HL-60/S4 treated with phorbol 12-myristate 13-acetate at 8.2 ng/mL for 4 days and 3 days (cell line): ENCODE results near the gene CIAO3.

Source experiments
- in situ Hi-C: fragments of 300-500 bp; cut with MboI; formaldehyde crosslinking; loops from 2 replicates; pipeline ENCODE4 v1.15.0; 2022; ENCODE audit warnings: low sequenced_read_pairs

The CIAO3 gene

DNA sequence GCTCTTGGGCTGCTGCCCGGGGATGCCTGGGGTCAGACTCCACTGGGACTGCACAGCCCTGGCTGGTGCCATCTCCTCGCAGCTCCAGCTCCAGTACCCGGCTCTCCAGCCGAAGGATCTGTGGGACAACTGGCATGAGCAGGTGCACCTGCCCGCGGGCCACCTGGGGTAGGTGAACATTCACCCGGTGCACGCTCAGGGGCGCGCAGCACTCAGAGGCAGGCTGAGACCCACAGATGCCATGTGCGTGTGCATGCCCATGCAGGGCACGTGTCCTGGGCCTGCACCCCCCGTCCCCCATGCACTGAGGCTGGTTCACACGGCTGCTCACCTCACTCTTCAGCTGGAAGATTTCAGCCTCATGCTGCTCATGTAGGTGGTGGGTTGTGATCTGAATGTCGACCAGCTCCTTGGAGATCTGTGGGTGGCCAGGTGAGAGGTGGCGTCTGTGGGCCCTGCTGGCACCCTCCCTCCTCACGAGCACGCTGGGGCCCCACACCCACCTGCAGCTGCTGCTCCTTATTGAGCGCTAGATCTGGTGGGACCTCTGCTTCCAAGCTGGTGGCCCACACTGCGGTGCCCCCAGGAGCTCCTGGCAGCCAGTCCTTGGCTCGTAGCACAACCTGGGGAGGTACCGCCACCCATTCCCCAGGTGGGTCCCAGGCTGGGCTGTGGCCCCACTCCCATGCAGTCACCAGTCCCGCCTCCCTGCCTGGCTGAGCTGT lies 15.2 kb downstream of the CIAO3 start:
- in situ Hi-C loops: no loop called here

DNA sequence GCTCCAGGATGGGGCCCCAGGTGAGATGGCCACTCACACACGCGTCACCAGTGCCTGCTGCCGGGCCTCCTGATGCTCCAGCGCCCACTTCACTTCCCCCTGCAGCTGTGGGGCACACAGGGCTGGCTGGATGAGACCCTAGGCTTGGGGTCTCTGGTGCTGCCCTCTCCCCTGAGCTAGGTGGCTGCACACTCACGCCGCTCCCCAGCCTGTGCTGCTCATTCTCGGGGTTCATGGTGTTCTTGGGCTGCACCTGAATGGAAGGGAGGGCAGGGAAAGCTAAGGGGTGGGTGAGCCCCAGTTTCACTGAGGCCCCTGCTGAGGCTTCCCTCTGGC lies 15.8 kb downstream of the CIAO3 start:
- in situ Hi-C loops: no loop called here

DNA sequence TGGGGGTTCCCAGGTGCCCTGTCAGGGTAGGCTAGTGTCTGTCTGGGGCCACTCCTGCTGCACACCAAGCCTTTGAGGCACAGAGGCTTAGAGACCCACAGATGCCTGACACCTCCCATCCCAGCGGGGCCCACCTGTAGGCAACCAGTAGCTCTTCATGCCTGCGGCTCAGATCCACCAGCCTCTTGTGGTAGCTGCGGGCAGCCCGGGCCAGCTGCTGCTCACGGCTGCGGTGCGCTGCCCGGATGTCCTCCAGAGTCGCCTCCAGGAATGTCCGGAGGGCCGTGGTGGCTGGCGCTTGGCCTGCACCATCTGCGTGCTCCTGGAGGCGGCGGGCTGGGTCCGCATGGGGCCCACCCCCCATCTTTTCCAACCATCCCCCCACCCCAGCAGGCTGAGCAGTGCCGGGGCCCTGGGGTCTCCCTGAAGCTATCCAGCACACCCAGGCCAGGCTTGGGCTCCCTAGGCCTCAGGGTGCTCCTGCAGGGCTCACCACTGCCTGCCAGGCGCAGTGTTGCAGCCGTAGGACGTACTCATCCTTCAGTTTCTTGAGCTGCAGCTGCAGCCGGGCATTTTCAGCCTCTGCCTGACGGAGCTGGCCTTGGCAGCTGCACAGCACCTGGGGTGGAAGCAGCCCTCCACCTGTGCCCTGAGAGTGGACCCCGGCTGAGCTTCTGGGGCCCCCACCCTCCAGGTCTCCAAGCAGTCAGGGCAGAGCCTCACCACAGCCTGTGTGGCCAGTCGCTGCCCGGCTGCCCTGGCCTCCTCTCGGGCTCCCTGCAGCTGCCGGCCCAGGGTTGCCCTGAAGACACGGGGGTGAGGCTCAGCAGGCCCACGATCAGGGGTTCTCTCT lies 16.4 kb downstream of the CIAO3 start:
- in situ Hi-C loops: no loop called here

DNA sequence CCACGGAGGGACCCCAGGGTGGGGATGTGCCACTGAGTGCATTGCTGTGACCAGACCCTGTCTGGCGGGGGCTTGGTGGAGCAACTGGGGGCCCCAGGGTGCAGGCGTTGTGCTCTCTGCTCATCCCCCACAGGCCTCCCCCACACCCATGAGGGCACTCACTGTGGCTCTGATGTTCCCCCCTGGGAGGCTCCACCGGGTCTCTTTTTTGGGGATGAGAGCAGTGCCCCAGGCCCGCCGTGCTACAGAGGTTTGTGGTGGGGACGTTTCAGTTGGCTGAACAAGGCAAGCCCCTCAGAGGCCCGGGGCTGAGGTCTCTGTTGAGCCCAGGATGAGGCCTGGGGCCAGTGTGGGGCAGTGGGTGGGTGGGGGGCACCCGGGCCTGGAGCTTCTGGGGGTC lies 17.1 kb downstream of the CIAO3 start:
- in situ Hi-C loops: no loop called here

DNA sequence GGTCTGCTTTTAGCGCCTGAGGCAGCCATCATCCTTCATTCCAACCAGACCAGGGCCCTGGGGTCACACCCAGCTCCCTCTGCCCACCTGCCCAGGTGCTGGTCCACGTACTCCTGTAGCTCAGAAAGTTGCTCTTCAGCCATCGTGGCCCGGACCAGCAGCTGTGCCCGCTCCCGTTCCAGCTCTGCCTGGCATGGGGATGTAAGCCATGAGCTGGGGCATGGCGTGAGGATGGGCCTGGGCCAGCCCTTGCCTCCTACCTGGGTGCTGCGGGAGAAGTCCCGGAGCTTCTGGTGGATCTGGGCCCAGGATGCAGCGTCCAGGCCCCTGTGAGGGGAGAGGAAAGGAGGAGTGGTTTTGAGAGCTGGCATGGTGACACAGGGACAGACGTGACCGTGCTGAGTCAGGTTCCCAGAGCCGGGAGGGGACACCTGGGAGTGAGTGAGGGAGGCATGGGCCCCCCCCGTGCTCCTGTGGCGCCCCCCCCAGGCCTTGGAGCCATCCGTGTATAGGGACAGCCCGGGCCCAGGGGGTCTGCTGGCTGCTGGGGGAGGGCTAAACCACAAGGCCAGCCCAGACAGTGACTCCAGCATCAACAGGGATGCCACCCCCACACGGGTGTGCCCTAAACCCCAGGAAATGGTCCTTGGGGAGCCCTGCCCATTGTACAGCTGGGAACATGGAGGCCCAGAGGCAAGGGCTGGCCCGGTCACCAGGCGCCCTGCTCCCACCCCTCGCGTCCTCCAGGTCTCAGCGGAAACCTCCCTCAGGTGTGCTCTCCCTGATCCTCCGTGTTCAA lies 17.8 kb downstream of the CIAO3 start:
- in situ Hi-C loops: no loop called here

DNA sequence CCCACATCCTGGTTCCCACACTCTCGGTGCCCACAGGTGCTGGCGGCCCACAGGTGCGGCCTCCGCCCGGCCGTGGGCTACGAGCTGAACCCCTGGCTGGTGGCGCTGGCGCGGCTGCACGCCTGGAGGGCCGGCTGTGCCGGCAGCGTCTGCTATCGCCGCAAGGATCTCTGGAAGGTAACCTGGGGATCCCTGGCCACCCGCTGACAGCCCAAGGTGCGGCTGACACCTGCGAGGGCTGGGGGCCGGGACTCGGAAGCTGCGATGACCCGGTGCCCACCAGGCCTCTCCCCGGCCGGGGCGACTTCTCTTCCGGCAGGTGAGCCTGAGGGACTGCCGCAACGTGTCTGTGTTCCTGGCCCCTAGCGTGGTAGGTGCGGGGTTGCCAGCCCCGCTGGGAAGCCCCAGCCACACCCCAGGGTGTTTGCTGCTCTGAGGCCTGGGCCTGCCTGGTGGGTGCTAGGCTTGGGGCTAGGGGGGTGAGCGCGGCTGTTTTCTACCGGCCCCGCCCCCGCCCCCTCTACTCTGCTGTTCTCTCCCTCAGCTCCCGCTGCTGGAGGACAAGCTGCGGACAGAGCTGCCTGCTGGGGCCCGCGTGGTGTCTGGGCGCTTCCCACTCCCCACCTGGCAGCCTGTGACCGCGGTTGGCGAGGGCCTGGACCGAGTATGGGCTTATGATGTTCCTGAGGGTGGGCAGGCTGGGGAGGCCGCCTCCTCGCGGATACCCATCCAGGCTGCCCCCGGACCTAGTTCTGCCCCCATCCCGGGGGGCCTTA lies 18.8 kb downstream of the CIAO3 start:
- in situ Hi-C loops: no loop called here

DNA sequence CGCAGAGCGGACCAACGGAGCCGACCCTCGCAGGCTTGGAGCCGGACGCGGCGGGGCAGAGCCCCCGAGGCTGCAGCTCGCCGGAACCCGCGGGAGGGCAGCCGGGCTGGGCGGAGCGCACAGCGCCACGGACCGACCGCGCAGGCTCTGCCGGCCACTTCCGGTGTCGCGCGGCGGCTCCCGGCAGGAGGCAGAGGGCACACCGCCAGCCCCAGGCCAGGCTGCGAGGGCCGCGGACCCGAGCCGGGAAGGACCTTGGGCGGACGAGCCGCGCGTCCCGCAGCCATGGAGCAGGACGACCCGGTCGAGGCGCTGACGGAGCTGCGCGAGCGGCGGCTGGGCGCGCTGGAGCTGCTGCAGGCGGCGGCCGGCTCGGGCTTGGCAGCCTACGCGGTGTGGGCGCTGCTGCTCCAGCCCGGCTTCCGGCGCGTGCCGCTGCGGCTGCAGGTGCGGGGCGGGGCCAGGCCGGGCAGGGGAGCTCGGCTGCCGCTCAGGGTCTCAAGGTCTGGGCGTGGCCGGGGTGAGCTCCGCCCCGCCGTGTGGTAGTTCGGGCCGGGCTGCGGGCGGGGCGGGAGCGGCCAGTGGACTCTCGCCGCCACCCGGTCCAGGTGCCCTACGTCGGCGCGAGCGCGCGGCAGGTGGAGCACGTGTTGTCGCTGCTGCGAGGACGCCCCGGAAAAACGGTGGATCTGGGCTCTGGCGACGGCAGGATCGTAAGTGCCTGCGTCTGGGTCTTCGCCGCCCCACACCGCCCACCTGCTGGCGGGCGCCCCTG lies 19.6 kb downstream of the CIAO3 start, which contains the start of gene ANTKMT:
Gene ANTKMT (plus strand): TSS at position 157 of the 775 bp plus-strand sequence. CDS start 129 bp downstream, at position 286.
- in situ Hi-C loops: no loop called here

DNA sequence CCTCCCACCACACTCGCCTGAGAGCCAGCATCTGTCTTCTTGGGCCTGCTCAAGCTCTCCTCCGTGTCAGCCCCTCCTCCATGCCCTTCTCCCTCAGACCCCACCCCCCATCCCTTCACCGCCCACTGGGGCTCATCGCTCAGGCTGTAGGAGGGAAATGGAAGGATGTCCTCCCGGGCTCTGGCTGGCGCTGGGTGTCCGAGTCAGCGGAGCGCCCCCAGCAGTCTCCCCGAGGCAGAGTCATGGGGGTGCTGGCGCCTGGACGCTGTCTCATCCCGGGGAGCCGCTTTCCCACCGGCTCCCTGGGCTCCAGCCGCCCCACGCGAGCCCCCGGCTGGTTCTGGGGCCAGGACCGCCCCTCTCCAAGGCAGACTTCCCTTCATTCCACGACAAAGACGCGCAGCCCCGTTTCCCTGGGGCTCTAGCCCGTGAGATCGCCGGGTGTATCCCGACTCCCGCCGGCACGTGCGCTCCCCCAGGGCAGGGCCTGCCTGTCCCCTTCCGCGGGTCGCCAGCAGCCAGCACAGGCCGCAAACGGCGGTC lies 20.3 kb downstream of the CIAO3 start:
- in situ Hi-C loops: no loop called here

DNA sequence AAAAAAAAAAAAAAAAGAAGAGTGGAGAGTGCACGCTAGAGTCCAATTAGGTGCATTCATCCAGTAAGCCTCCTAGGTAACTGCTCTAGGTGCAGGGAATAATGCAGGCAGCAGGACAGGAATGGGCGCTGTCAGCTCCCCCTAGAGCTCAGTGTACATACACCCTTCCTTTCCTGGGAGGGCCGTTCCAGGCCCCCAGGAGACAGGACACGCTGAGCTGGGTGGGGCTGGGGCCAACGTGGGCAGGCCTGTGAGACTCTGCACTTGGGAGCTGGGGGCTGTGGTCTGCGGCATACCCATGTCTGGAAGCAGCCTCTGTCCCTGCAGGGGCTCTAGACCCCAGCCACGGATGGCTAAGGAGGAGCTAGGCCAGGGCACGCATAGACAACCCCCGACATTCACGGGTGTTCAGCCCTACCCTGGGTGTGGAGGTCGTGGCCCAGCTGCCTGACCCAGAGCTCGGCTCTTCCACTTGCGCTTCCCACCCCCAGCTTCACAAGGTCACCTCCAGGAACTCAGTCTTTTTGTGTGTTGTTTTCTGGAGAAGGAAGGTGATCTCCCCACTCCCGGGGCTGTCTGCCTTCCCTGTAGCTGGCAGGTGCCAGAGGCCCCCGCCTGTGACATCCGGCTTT lies 20.9 kb downstream of the CIAO3 start:
- in situ Hi-C loops: no loop called here

DNA sequence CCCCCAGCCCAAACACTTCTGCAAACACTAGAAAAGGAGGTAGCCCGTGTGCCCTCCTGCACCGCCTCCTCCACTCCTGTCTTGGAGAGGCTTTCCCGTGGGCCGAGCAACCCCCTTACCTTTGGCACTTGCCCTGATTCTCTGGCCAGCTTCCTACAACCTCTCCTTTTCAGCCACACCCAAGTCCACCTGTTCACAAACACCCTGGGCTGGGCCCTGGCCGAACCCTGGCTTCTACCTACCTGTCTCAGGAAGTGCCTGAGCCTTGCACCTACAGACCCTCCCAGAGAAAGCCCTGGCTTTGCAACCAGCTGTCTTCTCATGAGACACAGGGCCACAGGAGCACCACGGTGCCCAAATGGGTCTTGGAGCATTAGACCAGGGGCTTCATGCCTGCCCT lies 21.9 kb downstream of the CIAO3 start:
- in situ Hi-C loops: no loop called here

DNA sequence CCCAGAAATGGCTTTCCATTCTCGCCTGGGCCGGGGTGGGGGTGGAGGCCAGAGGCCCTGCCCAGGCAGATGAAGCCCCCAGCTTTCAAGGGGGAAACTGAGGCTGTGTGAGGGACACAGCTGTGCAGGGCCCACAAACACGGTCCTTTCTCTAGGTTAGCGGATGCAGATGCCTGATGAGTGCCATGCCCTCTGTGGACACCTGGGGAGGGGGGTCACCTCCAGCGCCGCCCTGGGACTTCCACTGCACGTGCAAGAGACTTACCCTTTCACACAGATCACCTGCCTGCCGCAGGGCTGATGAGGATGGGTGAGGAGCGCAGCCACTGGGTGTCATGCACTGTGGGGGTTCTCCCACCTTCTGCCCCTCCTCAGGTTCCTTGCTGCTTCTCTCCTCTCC lies 22.4 kb downstream of the CIAO3 start:
- in situ Hi-C loops: no loop called here

DNA sequence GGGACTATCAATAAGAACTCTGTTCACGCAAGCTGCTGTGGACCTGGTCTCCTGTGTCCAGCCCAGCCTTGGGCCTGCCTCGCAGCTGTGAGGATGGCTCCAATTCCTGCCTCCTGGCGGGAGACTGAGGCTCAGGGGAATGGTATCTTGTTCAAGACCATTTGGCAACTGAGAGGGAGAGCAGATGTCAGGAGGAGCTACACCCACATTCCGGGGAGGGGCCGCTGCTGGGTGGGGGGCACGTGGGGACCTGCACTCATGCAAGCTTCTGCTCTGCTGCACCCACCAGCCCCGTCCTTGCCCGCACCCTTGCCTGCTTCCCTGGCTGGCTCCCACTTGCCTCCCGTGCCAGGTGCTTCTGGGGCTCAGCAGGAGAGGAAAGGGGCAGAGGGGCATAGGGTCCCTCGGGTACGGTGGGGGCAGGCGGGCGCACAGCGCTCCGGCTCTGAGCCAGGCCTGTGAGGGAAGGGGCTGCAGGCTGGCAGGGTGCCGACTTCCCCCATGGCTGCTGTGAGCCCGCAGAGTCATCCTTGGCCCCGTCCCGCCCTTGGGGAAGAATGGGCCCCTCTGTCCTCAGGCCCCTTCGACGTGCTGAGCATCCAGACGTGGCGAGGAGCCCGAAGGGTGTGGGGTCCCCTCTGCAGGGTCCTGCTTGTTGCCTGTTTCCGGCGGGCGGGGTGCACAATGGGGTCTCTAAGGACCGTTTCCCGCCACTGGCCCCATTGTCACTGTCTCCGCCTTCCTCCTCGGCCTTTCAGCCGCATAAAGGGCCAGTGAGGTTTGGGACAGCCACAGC lies 23.1 kb downstream of the CIAO3 start:
- in situ Hi-C loops: no loop called here

DNA sequence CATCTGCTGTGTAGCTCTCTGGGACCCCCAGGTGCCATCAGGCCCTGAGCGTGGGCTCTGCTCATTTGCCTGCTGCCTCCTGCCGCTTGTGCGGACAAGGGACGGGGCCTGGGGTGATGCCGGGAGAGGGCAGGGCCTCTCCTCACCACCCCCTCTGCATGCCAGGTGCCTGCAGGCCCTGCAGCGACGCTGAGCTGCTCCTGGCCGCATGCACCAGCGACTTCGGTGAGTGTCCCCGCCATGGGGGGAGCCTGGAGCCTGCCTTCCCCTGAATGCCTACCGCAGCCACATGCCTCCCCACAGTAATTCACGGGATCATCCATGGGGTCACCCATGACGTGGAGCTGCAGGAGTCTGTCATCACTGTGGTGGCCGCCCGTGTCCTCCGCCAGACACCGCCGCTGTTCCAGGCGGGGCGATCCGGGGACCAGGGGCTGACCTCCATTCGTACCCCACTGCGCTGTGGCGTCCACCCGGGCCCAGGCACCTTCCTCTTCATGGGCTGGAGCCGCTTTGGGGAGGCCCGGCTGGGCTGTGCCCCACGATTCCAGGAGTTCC lies 23.9 kb downstream of the CIAO3 start:
- in situ Hi-C loops: no loop called here

DNA sequence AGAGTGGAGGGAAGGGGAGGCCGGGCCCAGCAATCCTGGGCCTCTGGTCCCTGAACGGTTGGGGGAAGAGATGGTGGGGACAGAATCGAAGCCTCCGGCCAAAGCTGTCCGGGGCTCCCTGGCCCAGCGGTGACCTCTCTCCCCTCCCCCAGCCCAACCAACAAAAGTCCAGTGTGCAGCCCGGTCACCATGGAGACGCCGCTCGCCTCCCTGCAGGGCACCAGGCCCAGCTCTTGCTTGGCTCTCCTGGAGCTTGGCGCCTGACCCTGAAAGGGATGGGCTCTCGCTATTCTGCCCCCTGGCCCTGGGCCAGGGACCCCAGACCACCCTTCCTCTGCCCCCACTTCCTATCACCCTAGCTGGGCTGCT lies 24.6 kb downstream of the CIAO3 start:
- in situ Hi-C loops: no loop called here

DNA sequence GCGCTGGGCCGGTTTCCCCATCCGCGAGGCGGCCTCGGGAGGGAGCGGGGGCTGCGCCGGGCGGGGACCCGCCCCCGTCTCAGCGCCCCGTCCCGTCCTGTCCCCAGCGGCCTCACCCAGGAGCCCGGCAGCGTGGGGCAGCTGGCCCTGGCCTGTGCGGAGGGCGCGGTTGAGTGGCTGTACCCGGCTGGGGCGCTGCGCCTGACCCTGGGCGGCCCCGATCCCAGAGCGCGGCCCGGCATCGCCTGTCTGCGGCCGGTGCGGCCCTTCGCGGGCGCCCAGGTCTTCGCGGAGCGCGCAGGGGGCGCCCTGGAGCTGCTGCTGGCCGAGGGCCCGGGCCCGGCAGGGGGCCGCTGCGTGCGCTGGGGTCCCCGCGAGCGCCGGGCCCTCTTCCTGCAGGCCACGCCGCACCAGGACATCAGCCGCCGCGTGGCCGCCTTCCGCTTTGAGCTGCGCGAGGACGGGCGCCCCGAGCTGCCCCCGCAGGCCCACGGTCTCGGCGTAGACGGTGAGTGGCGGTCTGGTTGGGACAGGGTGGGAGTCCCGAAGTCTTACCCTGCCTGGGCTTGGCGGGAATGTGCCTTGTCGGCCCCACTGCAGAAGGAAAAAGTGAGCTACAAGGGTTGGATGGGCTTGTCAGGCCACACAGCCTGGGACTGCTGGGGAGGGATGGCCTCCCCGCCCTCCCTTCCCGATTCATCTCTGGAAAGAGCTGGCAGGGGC lies 25.2 kb downstream of the CIAO3 start:
- in situ Hi-C loops: no loop called here

DNA sequence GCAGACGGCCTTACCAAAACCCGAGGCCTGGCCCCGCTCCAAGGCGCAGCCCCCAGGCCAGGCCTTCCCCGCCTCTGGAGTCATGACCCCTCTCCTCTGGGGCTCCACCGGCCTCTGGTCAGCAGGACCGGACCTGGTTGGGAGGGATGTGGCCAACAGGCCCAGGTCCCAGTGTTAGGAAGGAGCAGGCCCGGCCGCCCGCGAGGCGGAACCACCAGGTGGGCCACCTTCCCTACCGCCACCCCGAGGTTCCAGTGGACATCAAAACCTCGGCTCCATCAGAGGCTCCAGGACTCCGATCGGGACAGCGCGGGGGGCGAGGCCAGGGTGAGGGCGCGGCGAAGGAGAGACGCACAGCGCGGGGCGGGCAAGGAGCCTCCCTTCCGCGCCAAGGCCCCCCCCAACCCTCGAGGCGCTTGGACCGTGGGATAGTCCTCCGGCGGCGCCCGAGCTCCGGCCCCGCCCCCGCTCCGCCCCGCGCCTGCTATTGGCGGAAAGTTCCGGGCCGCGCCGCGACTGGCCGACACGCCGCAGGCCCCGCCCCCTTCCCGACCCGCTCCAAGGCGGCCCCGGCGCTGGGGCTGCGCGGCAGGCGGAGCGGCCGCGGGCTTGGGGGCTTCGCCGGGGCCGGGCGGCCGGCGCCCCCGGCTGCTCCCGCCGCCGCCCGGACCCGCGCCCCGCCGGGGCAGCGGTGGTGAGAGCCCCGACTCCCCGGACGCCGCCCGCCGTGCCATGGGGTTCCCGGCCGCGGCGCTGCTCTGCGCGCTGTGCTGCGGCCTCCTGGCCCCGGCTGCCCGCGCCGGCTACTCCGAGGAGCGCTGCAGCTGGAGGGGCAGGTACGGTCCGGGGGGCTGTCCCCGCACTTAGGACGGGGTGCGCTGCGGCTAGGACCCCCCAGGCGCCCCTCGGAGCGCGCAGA lies 26.0 kb downstream of the CIAO3 start, which contains the start of gene METRN:
Gene METRN (plus strand): TSS at position 561 of the 919 bp plus-strand sequence. CDS start 172 bp downstream, at position 733.
- in situ Hi-C loops: no loop called here
